K562 (cell line): Measurements from ENCODE around the gene IFNB1. TPM values are rescaled to one million over a fixed set of nuclear protein-coding genes. Genes with fewer than 3 reads are reported as not detected.

Experiments
- ATAC-seq: fragments of 200-7000 bp; cut with Tn5 transposase; 3 replicates; pipeline ENCODE4 v1.9.1; 2020; ENCODE audit warnings: moderate library complexity
- BruUV-seq: library from RNA; stranded (reverse); fragments of 400-500 nt; replicated peaks from 2 replicates; lab custom pipeline; 2021; lab: Mats Ljungman, UMichigan
- CTCF ChIA-PET: fragments of 300-600 bp; formaldehyde crosslinking; extraction: SDS; loops from one replicate; lab custom pipeline; 2021; ENCODE audit warnings: low intra/inter-chr PET ratio; lab: Yijun Ruan, JAX
- POLR2A ChIA-PET: fragments of 300-600, 350-650 bp; sonication (Branson Sonifier 250); formaldehyde crosslinking; extraction: SDS; loops from one replicate; lab custom pipeline; 2021; ENCODE audit warnings: antibody characterized with exemption, inconsistent platforms; lab: Yijun Ruan, JAX
- DNase-seq, 4 experiments: peaks; one replicate each; pipeline versions ENCODE4 v3.0.0 to v3.0.0-alpha.2; 2011 to 2018; ENCODE audit warnings: low spot score in 3 of 4, mixed read lengths in 3 of 4; ENCODE audit errors: extremely low read depth in 1 of 4
- FAIRE-seq: peaks from 2 replicates; lab custom pipeline; 2011; peaks lifted over from hg19 to GRCh38; lab: Jason Lieb, UNC
- H2AFZ ChIP-seq: 2 replicates; pipeline ENCODE4 v1.6.0; 2011; ENCODE audit warnings: low read depth, low read length, control low read depth, inconsistent platforms
- H3K27ac ChIP-seq: fragments of 200-600 bp; 3 replicates; pipeline ENCODE4 v1.8.0; 2011; ENCODE audit warnings: low read depth, mild to moderate bottlenecking, control low read depth, inconsistent platforms, low read length, moderate library complexity, mixed read lengths; ENCODE audit errors: extremely low read depth
- H3K27me3 ChIP-seq, 2 experiments: fragments of 300-600 bp in 1 of 2; 2 replicates in 1 of 2; 3 replicates in 1 of 2; pipeline versions ENCODE4 v1.6.0 to v1.8.0; 2011; ENCODE audit warnings: inconsistent platforms in 2 of 2, low read length in 2 of 2, mild to moderate bottlenecking in 1 of 2, mixed read lengths in 1 of 2, moderate library complexity in 1 of 2; ENCODE audit not compliant: control insufficient read depth in 2 of 2, insufficient read depth in 2 of 2
- H3K36me3 ChIP-seq: fragments of 300-600 bp; 3 replicates; pipeline ENCODE4 v1.8.0; 2011; ENCODE audit warnings: mild to moderate bottlenecking, low read length, inconsistent platforms; ENCODE audit not compliant: control insufficient read depth, insufficient read depth
- H3K4me1 ChIP-seq, 2 experiments: fragments of 200-600 bp in 1 of 2; replicated peaks in 1 of 2; 2 replicates in 1 of 2; 3 replicates in 1 of 2; pipeline versions ENCODE4 v1.5.1 to v1.8.0; 2011; ENCODE audit warnings: inconsistent platforms in 2 of 2, low read length in 2 of 2, mild to moderate bottlenecking in 1 of 2, mixed read lengths in 1 of 2, moderate library complexity in 1 of 2; ENCODE audit not compliant: control insufficient read depth in 2 of 2, insufficient read depth in 2 of 2
- H3K4me2 ChIP-seq: 2 replicates; pipeline ENCODE4 v1.6.1; 2011; ENCODE audit warnings: low read length, control low read depth, inconsistent platforms, mixed read lengths; ENCODE audit not compliant: insufficient read depth
- H3K4me3 ChIP-seq: fragments of 200-600 bp; sonication (generic), shearing (Covaris generic); 2 replicates; pipeline ENCODE4 v1.5.1; 2016; ENCODE audit warnings: control low read depth, inconsistent platforms
- H3K79me2 ChIP-seq: fragments of 200-600 bp; 3 replicates; pipeline ENCODE4 v1.8.0; 2011; ENCODE audit warnings: low read length, inconsistent platforms; ENCODE audit not compliant: control insufficient read depth, insufficient read depth
- H3K9ac ChIP-seq, 2 experiments: 2 replicates each; pipeline versions ENCODE4 v1.6.0 to v1.6.1; 2011; ENCODE audit warnings: low read depth in 2 of 2, low read length in 2 of 2, control low read depth in 1 of 2, inconsistent platforms in 1 of 2, mild to moderate bottlenecking in 1 of 2, mixed read lengths in 1 of 2; ENCODE audit not compliant: insufficient read depth in 1 of 2
- H3K9me1 ChIP-seq: one replicate; pipeline ENCODE4 v1.6.0; 2011; ENCODE audit warnings: inconsistent platforms, mild to moderate bottlenecking, low read length, moderate library complexity; ENCODE audit not compliant: control insufficient read depth, insufficient read depth
- H3K9me3 ChIP-seq: replicated peaks from 2 replicates; pipeline ENCODE4 v1.5.1; 2011; ENCODE audit warnings: low read depth, low read length, inconsistent platforms; ENCODE audit not compliant: control insufficient read depth, insufficient read depth
- H4K20me1 ChIP-seq: replicated peaks from 2 replicates; pipeline ENCODE4 v1.6.1; 2011; ENCODE audit warnings: low read length, inconsistent platforms, mixed read lengths; ENCODE audit not compliant: control insufficient read depth, insufficient read depth
- ARNT ChIP-seq, 2 experiments: fragments of 450-650 bp; IDR thresholded peaks; 2 replicates each; pipeline ENCODE4 v1.6.1; 2016; ENCODE audit warnings: mild to moderate bottlenecking in 1 of 2
- CBX3 ChIP-seq, 2 experiments: IDR thresholded peaks; 1 replicate in 1 of 2; 2 replicates in 1 of 2; pipeline ENCODE4 v1.6.1; 2012; ENCODE audit warnings: inconsistent platforms in 2 of 2, low read length in 2 of 2, borderline replicate concordance in 1 of 2, control low read depth in 1 of 2
- HNRNPUL1 ChIP-seq: fragments of 200-400 bp; formaldehyde crosslinking; IDR thresholded peaks from 2 replicates; pipeline ENCODE4 v1.6.1; 2017; ENCODE audit warnings: low read length
- ILF3 ChIP-seq: fragments of 450-650 bp; IDR thresholded peaks from 2 replicates; pipeline ENCODE4 v1.6.1; 2018; ENCODE audit warnings: antibody characterized with exemption, mild to moderate bottlenecking, moderate library complexity, borderline replicate concordance
- LARP7 ChIP-seq: fragments of 450-650 bp; IDR thresholded peaks from 2 replicates; pipeline ENCODE4 v1.6.1; 2016
- MTF1 ChIP-seq: fragments of 250-450 bp; sonication (Bioruptor Pico); IDR thresholded peaks from 2 replicates; pipeline ENCODE4 v1.9.0; 2021; ENCODE audit warnings: moderate library complexity, mild to moderate bottlenecking, inconsistent platforms, borderline replicate concordance
- PML ChIP-seq: IDR thresholded peaks from 2 replicates; pipeline ENCODE4 v1.6.1; 2012; ENCODE audit warnings: low read length, inconsistent platforms
- SMC3 ChIP-seq: conservative IDR thresholded peaks from 2 replicates; pipeline ENCODE4 v1.6.1; 2011; ENCODE audit warnings: low read depth, low read length, improper control_type of control experiment; ENCODE audit not compliant: insufficient read depth
- STAT6 ChIP-seq: sonication (generic); formaldehyde crosslinking; IDR thresholded peaks from 2 replicates; pipeline ENCODE4 v1.8.1; 2023; ENCODE audit warnings: mild to moderate bottlenecking, missing genetic modification reagents
- THAP12 ChIP-seq: fragments of 250-450 bp; sonication (Bioruptor Pico); IDR thresholded peaks from 2 replicates; pipeline ENCODE4 v1.9.0; 2021; ENCODE audit warnings: mild to moderate bottlenecking, inconsistent platforms
- ZNF133 ChIP-seq: fragments of 250-450 bp; sonication (Bioruptor Pico); IDR thresholded peaks from 2 replicates; pipeline ENCODE4 v1.4.0; 2020; ENCODE audit warnings: mild to moderate bottlenecking
- ZNF384 ChIP-seq: IDR thresholded peaks from 2 replicates; pipeline ENCODE4 v1.6.1; 2012; ENCODE audit warnings: low read depth, low read length, improper control_type of control experiment
- WGBS: fragments of 100-300 bp; shearing (Covaris generic); methylation state at CpG from one replicate; pipeline ENCODE4 v1.1.6; 2016; ENCODE audit warnings: low coverage, mixed read lengths; ENCODE audit not compliant: insufficient coverage; ENCODE audit errors: missing lambda C conversion rate; 5-methylcytosine and 5-hydroxymethylcytosine counted together
- in situ Hi-C: fragments of 300-500 bp; cut with MboI; formaldehyde crosslinking; loops from 4 replicates; pipeline ENCODE4 v1.15.0; 2018; ENCODE audit warnings: inconsistent platforms, mixed read lengths
- intact Hi-C: fragments of 100-400 bp; cut with micrococcal nuclease; formaldehyde crosslinking; loops from 2 replicates; pipeline ENCODE4 v1.14.2; 2022
- polyA plus RNA-seq, 8 experiments: library from polyadenylated mRNA; depleted of rRNA in 4 of 8; stranded (reverse) in 5 of 8; unstranded in 3 of 8; fragments of >200 nt; fragmentation: Nextera tagmentation in 2 of 8; fragmentation: Illumina TruSeq in 1 of 8; extraction: Ambion mirVana in 2 of 8; extraction: Trizol in 1 of 8; gene quantifications; 2 replicates each; pipeline versions ENCODE4 v1.2.1 to v1.2.3, GENCODE V29; 2011 to 2014; ENCODE audit warnings: inconsistent platforms in 1 of 8, missing spikeins in 1 of 8
- total RNA-seq, 7 experiments: library from RNA; depleted of rRNA in 6 of 7; stranded (reverse); fragments of >200 nt in 6 of 7; fragmentation: Illumina TruSeq in 2 of 7; extraction: Trizol in 2 of 7; gene quantifications; 2 replicates each; pipeline versions ENCODE4 v1.2.1 to v1.2.3, GENCODE V29; 2011 to 2021; ENCODE audit warnings: low replicate concordance in 1 of 7

IFNB1 gene
- total and polyA plus RNA-seq, 9 of the 15 experiments (the other 6 are each of a cell fraction or from before 2014, with no cell fraction given): not detected

DNA sequence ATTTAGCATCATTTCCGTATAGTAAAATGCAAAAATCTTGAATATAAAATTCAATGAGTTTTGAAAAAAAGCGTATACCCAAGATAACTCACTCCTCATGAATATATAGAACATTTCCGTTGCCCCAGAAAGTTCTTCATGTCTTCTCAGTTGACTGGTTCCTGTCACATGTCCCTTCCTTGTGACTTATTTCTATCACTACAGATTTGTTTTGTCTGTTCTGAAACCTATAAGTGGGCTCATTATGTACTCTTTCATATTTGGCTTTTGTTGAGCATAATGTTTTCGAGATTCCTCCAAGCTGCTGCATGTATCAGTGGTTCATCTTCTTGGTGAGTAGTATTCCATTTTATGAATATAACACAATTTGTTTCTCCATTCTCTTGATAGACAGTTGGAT lies 35.3 kb downstream of the IFNB1 start (continued):
- TF ChIP-seq PML (no peak), ARNT (IDR thresholded peaks at IDR 0.05) (no peak), LARP7 (no peak), ZNF133 (CRISPR knock-in tag) (no peak), ZNF384 (no peak)

DNA sequence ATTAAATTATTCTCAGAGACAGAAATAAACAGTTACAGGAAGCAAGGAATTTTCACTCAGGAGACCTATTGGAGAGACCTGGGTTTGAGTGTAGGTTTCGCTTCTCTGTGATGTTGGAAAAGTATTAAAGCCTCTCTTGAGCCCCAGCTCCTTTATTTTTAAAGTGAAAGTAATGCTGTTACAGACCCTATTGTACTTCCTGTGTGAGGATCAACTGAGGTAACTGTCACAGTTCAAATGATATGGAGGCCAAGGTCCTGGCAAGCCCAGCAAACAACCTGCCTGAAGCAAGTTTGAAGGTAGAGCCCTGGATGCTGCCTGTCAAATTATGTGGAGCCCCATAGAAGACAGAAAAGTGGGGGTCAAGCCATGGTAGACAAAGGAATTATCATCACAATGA lies 38.4 kb downstream of the IFNB1 start:
- Histone ChIP-seq H3K27ac (no peak overlapping the region), H3K4me2 (no peak overlapping the region), H3K9me3 (no peaks in the 10 kb centered on the region), H3K36me3 (no peaks in the 10 kb centered on the region), H2AFZ (no peak overlapping the region), H3K9me1 (no peaks in the 10 kb centered on the region), H4K20me1 (no peaks in the 10 kb centered on the region), H3K4me1 (no peaks in the 10 kb centered on the region), H3K27me3 (no peaks in the 10 kb centered on the region), H3K4me3 (no peak overlapping the region)
- WGBS: no CpG with 5 or more reads among the region's 1 CpG
- in situ Hi-C loops: no loop called here
- no peak for ATAC-seq
- POLR2A ChIA-PET: no interaction called here
- CTCF ChIA-PET: no interaction called here
- intact Hi-C loops: no loop called here
- FAIRE-seq: no peak
- no peak for DNase-seq
- TF ChIP-seq THAP12 (CRISPR knock-in tag) (no peak), SMC3 (no peak), ILF3 (no peak), HNRNPUL1 (no peak), MTF1 (CRISPR knock-in tag) (no peak), CBX3 (IDR thresholded peaks at IDR 0.05; ENCODE audit: borderline replicate concordance in 1 of 2, low read length in 2 of 2) (no peak), STAT6 (CRISPR knock-in tag) (no peak)
- TF ChIP-seq, all 486 proteins: peak for 0
- no peak overlapping the region for H3K9ac ChIP-seq
- BruUV-seq: no TSS peak
- H3K79me2 ChIP-seq: no peaks in the 10 kb centered on the region
